Measurements from ENCODE around the gene MEIS2.

MEIS2 gene

GRCh38 chr15:37112971-37113670, 12.8 kb upstream of the MEIS2 start:
- DNase-seq (ENCODE audit: low read depth in 2 of 2): no peak

DNA sequence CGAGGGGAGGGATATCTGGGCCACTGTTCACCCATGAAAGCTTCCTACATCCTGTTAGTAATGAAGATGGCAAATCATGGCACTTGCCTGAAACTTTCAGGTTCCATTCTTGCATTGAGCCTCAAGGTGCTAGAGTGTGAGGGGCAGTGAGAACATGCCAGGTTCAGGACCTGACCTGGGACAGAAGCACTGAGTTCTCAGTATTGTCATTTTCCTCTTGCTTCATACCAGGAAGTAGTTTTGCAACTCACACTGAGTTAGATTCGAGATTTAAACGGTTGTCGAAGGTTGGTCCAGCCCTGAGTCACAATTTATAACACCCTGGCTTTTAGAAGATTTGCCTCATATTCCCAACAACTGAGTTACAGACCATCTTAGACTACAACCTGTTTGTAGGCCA, 11.8 kb upstream of the MEIS2 start:
- no peak for DNase-seq (ENCODE audit: low read depth in 2 of 2)

DNA sequence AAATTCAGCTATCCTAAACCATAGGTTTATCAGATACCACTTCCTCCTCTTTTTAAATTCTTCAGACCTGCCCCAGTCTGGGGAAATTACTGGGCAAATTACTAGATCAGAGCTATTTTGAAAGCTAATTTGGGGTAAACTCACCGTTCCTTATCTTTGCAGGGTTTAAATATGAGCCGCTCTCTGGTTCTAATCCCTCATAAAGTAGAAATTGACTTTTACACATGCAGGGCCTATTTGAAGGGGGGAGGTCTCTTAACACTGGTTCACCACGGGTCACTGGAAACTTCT, 11.0 kb upstream of the MEIS2 start:
- no peak for DNase-seq (ENCODE audit: low read depth in 2 of 2)

GRCh38 chr15:37109872-37110572, 9.7 kb upstream of the MEIS2 start:
- DNase-seq (ENCODE audit: low read depth in 2 of 2): no peak

DNA sequence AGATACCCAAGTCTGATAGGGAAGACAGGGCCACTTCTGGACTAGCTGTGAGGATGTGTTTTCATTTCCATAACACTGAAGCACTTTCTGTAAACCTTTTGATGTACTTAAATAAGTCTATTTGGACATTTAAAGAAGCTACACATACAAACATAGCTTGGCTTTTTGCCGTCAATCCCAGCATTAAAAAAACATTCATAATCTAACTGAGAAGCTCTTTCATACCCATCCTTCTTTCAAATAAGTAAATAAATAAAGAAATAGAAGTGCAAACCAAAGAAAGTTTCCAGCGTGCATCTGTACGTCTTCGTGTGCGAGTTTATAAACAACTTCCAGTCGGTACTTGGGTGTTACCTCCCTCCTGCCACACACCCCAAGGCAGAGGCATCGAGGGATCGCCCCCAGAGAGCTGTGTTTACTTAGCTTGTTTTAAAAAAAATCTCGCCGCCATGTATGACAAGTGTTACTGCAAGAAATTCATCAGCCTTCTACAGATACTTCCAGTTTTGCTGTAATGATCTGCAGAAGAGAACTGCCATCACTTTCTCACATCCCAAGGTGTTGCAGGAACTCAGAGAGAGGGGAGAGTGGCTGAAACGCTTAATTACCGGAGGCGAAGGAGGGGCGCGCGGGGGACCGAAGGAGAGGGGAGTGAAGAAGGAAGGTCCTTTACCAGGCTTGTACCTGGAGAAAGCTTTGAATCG, 9.0 kb upstream of the MEIS2 start:
- no peak for DNase-seq (ENCODE audit: low read depth in 2 of 2)

DNA sequence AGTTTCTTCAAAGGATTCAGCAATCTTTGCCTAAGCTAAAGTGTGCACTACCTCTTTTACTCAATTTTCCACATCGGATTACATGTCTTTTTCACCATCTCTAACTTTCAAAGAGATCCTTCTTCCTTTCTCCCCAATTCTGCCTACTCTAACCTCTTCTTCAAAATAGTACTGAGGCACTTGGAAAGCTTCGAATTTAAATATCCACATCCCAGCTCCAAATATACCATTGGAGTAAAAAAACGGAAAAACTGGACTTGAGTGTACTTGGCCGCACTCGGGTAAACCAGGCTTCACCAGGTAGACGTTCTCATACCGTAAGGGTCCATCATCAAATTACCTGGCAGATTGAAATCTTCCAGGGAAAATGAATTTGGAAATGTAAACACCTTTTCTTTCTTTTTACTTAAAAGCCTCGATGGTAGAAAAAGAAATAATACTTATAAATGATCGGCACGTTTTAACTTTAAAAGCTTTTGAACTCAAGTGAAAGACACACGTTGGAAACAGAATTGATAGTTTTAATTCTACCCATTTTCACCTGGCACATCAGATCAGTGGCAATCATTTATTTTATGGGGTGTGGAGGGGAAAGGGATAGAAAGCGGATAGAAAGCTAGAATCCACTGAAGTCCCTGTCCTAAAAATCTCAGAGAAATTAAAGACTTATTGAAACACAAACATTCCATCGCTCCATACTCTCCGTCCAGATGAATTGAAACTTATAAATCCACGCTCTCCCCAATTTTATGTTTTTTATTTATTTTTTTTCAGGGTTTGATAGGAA, 8.2 kb upstream of the MEIS2 start:
- DNase-seq (ENCODE audit: low read depth in 2 of 2): no peak

DNA sequence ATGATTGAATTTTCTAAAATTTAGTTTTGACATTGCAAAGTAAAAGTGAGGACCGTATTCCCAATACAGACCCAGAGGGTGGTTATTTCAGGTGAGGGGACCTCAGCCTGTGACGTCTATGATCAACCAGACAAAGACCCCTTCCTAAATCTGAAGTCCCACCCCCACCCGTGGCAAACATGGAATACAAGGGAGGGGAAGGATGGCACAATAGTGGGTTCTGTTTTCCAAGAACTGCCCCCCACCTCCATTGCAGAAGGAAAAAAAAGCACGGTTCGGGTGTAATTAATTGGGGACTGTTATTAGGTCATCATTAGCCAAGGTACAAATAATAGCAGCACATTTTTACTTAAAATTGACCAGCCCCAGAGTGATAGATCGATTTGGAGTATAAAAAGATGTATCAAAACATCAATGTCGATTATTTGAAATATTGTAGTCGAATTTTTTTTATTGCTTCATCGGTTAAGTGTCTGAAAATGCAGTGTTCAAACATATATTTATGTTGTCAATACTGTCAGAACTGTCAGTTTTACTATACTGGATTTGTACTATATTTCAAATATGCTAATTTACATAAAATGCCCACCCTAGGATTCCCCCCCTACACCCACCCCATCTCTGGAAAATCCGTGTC, 7.5 kb upstream of the MEIS2 start:
- DNase-seq (ENCODE audit: low read depth in 2 of 2): no peak

DNA sequence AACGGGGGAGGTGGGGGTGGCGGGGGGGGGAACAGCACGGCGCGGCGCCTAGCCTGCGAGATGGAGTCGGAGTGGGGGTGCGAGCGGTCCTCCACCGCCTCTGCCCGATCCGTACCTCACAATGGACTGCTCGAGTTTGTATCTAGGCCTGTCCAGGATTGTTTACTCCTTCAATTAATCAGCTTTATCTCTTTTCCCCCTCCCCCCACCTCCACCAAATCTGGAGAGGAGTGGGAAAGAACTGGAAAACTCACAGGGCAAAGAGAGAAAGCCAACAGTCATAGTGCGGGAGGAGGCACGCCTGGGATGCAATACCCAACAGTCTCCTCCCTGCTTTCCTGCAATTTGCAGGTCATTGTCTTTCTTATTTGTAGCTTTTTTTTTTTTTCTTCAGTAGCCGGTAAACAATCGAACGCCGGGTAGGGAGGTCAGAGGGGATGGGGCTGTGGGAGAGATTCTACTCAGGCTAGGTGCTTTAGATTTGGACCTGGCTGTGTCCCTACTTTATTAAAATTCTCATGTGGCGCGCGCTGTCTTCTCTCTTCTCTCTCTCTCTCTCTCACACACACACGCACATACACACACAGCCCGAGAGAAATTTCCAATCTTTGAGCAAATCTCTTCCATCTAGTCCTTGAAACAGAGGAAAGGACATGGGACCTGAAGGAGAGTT, 6.9 kb upstream of the MEIS2 start:
- DNase-seq (ENCODE audit: low read depth in 2 of 2): no peak

GRCh38 chr15:37106490-37107001, 6.2 kb upstream of the MEIS2 start:
- DNase-seq (ENCODE audit: low read depth in 2 of 2): no peak

- no peak for DNase-seq (ENCODE audit: low read depth in 2 of 2)
Measured at GRCh38 chr15:37105889-37106288, 5.5 kb upstream of the MEIS2 start.

DNA sequence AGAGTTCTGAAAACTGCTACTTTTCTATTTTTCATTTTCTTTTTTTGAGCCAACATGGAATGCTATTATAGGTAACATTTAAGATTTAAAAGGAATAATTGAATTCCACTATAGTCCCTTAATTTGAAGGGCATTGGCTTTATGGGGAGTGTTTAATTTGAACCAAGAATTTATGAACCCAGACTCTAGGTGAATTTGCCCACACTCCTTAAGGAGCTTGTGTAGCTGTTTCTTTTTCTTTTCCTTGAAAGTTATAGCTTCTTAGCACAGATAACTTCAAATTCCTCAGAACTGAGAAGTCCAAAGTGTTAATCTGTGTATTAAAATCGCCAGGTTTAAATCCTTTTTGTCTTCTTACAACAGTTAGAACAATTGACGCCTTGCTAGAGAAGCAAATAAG, 4.7 kb upstream of the MEIS2 start:
- no peak for DNase-seq (ENCODE audit: low read depth in 2 of 2)

DNA sequence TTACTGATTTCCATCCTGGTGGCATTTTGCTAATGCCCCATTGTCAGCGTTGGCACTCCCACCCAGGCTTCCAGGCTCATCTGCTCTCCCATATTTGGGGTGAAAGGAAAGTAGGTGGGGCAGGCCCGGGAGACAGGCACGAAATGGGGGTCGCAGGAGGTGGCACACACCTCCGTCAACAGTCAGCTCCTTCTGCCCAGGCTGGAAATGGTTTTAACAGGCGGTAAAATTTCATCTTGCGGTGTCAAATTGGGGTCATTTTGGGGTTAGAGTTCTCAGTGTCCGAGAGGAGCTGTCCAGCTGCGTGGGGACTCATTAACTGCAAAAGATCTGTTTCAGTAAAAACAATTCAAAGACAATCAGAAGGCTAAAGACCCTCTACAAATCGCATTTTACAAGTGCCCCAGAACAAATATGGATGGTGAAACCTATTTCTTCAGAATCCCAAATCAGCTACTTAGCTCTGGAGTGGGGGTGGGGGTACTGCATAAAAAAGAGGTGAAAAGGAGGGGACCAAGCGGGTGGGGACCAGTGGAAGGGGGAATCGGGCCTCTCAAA, 4.2 kb upstream of the MEIS2 start:
- DNase-seq (ENCODE audit: low read depth in 2 of 2): no peak

GRCh38 chr15:37103475-37104423, 3.4 kb upstream of the MEIS2 start:
- no peak for DNase-seq (ENCODE audit: low read depth in 2 of 2)

DNA sequence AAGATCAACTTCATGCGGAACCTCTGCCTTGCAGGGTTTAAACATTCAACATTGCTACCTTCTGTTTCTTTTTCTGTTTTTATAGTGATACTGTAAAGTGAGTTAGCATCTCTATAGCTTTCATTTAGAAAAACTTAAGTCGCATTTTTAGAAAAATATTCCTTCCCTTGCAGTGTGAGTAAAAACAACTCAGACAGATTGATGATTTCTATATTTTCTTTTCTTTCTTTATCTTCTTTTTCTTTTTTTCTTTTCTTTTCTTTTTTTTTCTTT, 2.8 kb upstream of the MEIS2 start:
- no peak for DNase-seq (ENCODE audit: low read depth in 2 of 2)

GRCh38 chr15:37102305-37103162, 2.2 kb upstream of the MEIS2 start:
- no peak for DNase-seq (ENCODE audit: low read depth in 2 of 2)

- DNase-seq (ENCODE audit: low read depth in 2 of 2): no peak
Measured at GRCh38 chr15:37101980-37102304, 1.6 kb upstream of the MEIS2 start.

- DNase-seq (ENCODE audit: low read depth in 2 of 2): no peak
Measured at GRCh38 chr15:37100966-37101215, 542 bp upstream of the MEIS2 start.

- DNase-seq (ENCODE audit: low read depth in 2 of 2): no peak
Measured at GRCh38 chr15:37099319-37100108, 835 bp downstream of the MEIS2 start.
